Panc1 (cell line): ENCODE results near the gene RABEPK. TPM values are rescaled to one million over a fixed set of nuclear protein-coding genes. Genes with fewer than 3 reads are reported as not detected.

Experiments
- ATAC-seq: fragments of 200-7000 bp; cut with Tn5 transposase; 2 replicates; pipeline ENCODE4 v1.9.1; 2020; ENCODE audit warnings: mild to moderate bottlenecking, moderate library complexity
- BruUV-seq: library from RNA; stranded (reverse); fragments of 400-500 nt; replicated peaks from 2 replicates; lab custom pipeline; 2021; lab: Mats Ljungman, UMichigan
- CTCF ChIA-PET: fragments of 300-600 bp; sonication (Branson Sonifier 250); formaldehyde crosslinking; loops from one replicate; lab custom pipeline; 2022; ENCODE audit warnings: antibody characterized with exemption; lab: Charles Lee
- POLR2A ChIA-PET: fragments of 300-600 bp; sonication (Branson Sonifier 250); formaldehyde crosslinking; loops from one replicate; lab custom pipeline; 2022; ENCODE audit warnings: antibody characterized with exemption; lab: Charles Lee
- DNase-seq: peaks from one replicate; pipeline ENCODE4 v3.0.0-alpha.2; 2010; ENCODE audit warnings: low read depth, low spot score
- H3K27ac ChIP-seq: 2 replicates; pipeline ENCODE4 v1.5.1; 2011; ENCODE audit warnings: mild to moderate bottlenecking, low read length, inconsistent platforms
- H3K27me3 ChIP-seq: fragments of 200-500 bp; sonication (Bioruptor generic); 2 replicates; pipeline ENCODE4 v1.6.0; 2014; ENCODE audit warnings: low read length, inconsistent platforms; ENCODE audit not compliant: control insufficient read depth, insufficient read depth
- H3K36me3 ChIP-seq: fragments of 200-500 bp; sonication (Bioruptor generic); 2 replicates; pipeline ENCODE4 v1.5.1; 2014; ENCODE audit warnings: inconsistent platforms, mild to moderate bottlenecking, low read length, moderate library complexity; ENCODE audit not compliant: control insufficient read depth, insufficient read depth
- H3K4me1 ChIP-seq: 2 replicates; pipeline ENCODE4 v1.5.1; 2011; ENCODE audit warnings: inconsistent platforms, mild to moderate bottlenecking, low read length, moderate library complexity; ENCODE audit not compliant: control insufficient read depth, insufficient read depth
- H3K4me3 ChIP-seq, 2 experiments: 2 replicates each; pipeline ENCODE4 v1.5.1; 2011 to 2012; ENCODE audit warnings: low read depth in 2 of 2, low read length in 2 of 2, mild to moderate bottlenecking in 2 of 2, inconsistent platforms in 1 of 2, moderate library complexity in 1 of 2
- H3K9me3 ChIP-seq: fragments of 200-500 bp; sonication (Bioruptor generic); 2 replicates; pipeline ENCODE4 v1.5.1; 2014; ENCODE audit warnings: low read depth, mild to moderate bottlenecking, inconsistent platforms, low read length, moderate library complexity; ENCODE audit not compliant: control insufficient read depth, insufficient read depth
- POLR2AphosphoS5 ChIP-seq: IDR thresholded peaks from 2 replicates; pipeline ENCODE4 v1.6.1; 2012; ENCODE audit warnings: mild to moderate bottlenecking, low read depth, low read length, moderate library complexity
- SIN3A ChIP-seq: IDR thresholded peaks from 2 replicates; pipeline ENCODE4 v1.6.1; 2012; ENCODE audit warnings: low read depth, mild to moderate bottlenecking, low read length, moderate library complexity, borderline replicate concordance; ENCODE audit not compliant: insufficient read depth
- TCF7L2 ChIP-seq: IDR thresholded peaks from 2 replicates; pipeline ENCODE4 v1.6.1; 2011; ENCODE audit warnings: mild to moderate bottlenecking, low read depth, low read length, inconsistent platforms
- in situ Hi-C: cut with HindIII; loops from 2 replicates; pipeline ENCODE4 v1.10.0; 2016; ENCODE audit warnings: low sequenced_read_pairs, low pct_unique_long_range_greater_than_20kb
- intact Hi-C: fragments of 100-400 bp; cut with micrococcal nuclease; formaldehyde crosslinking; loops from one replicate; pipeline ENCODE4 v1.10.0; 2022; ENCODE audit not compliant: unreplicated experiment
- total RNA-seq: library from RNA; stranded (reverse); gene quantifications from one replicate; pipeline ENCODE4 v1.2.1, GENCODE V29; 2021; ENCODE audit not compliant: unreplicated experiment
- TF ChIP-seq, protein P1 (sequence below), 2 experiments: IDR thresholded peaks; 2 replicates each; pipeline ENCODE4 v1.6.1; 2011 to 2012; ENCODE audit warnings: low read depth in 2 of 2, control low read depth in 1 of 2, low read length in 1 of 2, mild to moderate bottlenecking in 1 of 2, moderate library complexity in 1 of 2; ENCODE audit not compliant: insufficient read depth in 1 of 2
- TF ChIP-seq, protein P2 (sequence below): fragments of 450-650 bp; IDR thresholded peaks from 2 replicates; pipeline ENCODE4 v1.5.1; 2017; ENCODE audit warnings: mild to moderate bottlenecking

Gene RABEPK
- total RNA-seq, 1 experiment from 2014 or later: 33.9 TPM

DNA sequence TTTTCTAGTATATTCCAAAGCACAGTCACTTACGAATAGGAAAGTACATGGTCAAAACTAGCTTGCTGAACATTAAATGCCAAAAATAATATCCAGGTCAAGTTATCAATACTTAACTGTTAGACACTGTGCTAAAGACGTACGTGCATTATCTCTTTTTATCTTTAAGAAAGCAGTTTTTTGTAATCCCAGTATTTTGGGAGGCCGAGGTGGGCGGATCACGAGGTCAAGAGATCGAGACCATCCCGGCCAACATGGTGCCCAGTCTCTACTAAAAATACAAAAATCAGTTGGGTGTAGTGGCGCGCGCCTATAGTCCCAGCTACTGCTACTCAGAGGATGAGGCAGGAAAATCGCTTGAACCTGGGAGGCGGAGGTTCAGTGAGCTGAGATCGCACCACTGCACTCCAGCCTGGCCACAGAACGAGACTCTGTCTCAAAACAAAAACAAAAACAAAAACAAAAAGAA lies 43.5 kb downstream of the RABEPK start:
- peak overlapping the region; percentile 88; the same call in 1 of the 2 replicates for H3K27ac ChIP-seq
- no peaks in the 10 kb centered on the region for H3K9me3 ChIP-seq
- intact Hi-C loops (no loop called here), in situ Hi-C loops (no loop called here)
- BruUV-seq: no TSS peak
- CTCF ChIA-PET: no interaction called here
- ATAC-seq (no peak), DNase-seq (no peak)
- POLR2A ChIA-PET: no interaction called here
- H3K27me3 ChIP-seq: no peaks in the 10 kb centered on the region
- H3K36me3 ChIP-seq: peaks cover 22% of the 10 kb centered on the region
- no peak overlapping the region for H3K4me3 ChIP-seq
- peaks cover 14% of the 10 kb centered on the region; the same call in 1 of the 2 replicates for H3K4me1 ChIP-seq
- TF ChIP-seq, protein P1, sequence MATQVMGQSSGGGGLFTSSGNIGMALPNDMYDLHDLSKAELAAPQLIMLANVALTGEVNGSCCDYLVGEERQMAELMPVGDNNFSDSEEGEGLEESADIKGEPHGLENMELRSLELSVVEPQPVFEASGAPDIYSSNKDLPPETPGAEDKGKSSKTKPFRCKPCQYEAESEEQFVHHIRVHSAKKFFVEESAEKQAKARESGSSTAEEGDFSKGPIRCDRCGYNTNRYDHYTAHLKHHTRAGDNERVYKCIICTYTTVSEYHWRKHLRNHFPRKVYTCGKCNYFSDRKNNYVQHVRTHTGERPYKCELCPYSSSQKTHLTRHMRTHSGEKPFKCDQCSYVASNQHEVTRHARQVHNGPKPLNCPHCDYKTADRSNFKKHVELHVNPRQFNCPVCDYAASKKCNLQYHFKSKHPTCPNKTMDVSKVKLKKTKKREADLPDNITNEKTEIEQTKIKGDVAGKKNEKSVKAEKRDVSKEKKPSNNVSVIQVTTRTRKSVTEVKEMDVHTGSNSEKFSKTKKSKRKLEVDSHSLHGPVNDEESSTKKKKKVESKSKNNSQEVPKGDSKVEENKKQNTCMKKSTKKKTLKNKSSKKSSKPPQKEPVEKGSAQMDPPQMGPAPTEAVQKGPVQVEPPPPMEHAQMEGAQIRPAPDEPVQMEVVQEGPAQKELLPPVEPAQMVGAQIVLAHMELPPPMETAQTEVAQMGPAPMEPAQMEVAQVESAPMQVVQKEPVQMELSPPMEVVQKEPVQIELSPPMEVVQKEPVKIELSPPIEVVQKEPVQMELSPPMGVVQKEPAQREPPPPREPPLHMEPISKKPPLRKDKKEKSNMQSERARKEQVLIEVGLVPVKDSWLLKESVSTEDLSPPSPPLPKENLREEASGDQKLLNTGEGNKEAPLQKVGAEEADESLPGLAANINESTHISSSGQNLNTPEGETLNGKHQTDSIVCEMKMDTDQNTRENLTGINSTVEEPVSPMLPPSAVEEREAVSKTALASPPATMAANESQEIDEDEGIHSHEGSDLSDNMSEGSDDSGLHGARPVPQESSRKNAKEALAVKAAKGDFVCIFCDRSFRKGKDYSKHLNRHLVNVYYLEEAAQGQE (IDR thresholded peaks at IDR 0.05; ENCODE audit: insufficient read depth in 1 of 2, low read depth in 2 of 2, low read length in 1 of 2): no peak

DNA sequence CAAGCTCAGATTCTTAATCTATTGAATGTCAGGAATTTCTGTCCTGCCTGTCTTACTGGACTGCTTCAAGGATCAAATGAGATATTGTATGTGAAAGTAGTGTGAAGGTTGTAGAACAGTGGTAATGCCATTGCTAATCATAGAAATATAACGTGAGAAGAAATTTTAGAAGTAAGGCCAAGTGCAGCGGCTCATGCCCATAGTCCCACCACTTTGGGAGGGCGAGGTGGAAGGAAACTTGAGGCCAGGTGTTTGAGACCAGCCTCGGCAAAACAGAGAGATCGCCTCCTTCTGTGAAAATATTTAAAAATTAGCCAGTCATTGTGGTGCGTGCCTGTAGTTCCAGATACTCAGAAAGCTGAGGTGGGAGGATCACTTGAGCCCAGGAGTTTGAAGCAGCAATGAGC lies 45.9 kb downstream of the RABEPK start:
- TF ChIP-seq SIN3A: no peak
- TF ChIP-seq, protein P2, sequence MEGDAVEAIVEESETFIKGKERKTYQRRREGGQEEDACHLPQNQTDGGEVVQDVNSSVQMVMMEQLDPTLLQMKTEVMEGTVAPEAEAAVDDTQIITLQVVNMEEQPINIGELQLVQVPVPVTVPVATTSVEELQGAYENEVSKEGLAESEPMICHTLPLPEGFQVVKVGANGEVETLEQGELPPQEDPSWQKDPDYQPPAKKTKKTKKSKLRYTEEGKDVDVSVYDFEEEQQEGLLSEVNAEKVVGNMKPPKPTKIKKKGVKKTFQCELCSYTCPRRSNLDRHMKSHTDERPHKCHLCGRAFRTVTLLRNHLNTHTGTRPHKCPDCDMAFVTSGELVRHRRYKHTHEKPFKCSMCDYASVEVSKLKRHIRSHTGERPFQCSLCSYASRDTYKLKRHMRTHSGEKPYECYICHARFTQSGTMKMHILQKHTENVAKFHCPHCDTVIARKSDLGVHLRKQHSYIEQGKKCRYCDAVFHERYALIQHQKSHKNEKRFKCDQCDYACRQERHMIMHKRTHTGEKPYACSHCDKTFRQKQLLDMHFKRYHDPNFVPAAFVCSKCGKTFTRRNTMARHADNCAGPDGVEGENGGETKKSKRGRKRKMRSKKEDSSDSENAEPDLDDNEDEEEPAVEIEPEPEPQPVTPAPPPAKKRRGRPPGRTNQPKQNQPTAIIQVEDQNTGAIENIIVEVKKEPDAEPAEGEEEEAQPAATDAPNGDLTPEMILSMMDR: no peak
- TF ChIP-seq TCF7L2: no peak
- TF ChIP-seq, protein P1 (IDR thresholded peaks at IDR 0.05; ENCODE audit: insufficient read depth in 1 of 2, low read depth in 2 of 2, low read length in 1 of 2): no peak
- TF ChIP-seq POLR2AphosphoS5: no peak
- Histone ChIP-seq H3K27me3 (no peaks in the 10 kb centered on the region), H3K9me3 (no peaks in the 10 kb centered on the region), H3K4me3 (no peak overlapping the region), H3K4me1 (peaks cover 14% of the 10 kb centered on the region; the same call in 1 of the 2 replicates), H3K36me3 (peaks cover 5% of the 10 kb centered on the region; the same call in 1 of the 2 replicates), H3K27ac (peak overlapping the region; percentile 59; the same call in 1 of the 2 replicates)
- ATAC-seq (no peak), DNase-seq (no peak)
- in situ Hi-C loops (no loop called here), intact Hi-C loops (no loop called here)
- no TSS peak for BruUV-seq
- ChIA-PET CTCF (no interaction called here), POLR2A (no interaction called here)
